ENCODE measurements around the gene TTC17. TPM values are rescaled to one million over a fixed set of nuclear protein-coding genes. Genes with fewer than 3 reads are reported as not detected.
"Not testable (repeated sequence)": the region's sequence is repeated elsewhere in the genome, so short reads cannot be mapped to it uniquely, and the experiment has no call there.

TTC17 gene
- total and polyA plus RNA-seq, 5 experiments from 2014 or later: 43.7 to 119 (median 54.6) TPM

DNA sequence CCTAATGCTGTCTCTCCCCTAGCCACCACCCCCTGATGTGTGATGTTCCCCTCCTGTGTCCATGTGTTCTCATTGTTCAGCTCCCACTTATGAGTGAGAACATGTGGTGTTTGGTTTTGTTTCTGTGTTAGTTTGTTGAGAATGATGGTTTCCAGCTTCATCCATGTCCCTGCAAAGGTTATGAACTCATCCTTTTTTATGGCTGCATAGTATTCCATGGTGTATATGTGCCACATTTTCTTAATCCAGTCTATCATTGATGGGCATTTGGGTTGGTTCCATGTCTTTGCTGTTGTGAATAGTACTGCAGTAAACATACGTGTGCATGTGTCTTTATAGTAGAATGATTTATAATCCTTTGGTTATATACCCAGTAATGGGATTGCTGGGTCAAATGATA, 72.2 kb downstream of the TTC17 start:
- H3K4me1 Mint-ChIP-seq, DNase-seq, ATAC-seq, POLR2A ChIA-PET, H3K27me3 Mint-ChIP-seq, H3K4me3 Mint-ChIP-seq, H3K9me3 Mint-ChIP-seq: not testable (repeated sequence)
- peaks cover 0 to 56% (median 37%) of the 10 kb centered on the region in 3 donors for H3K36me3 Mint-ChIP-seq
- H3K27ac Mint-ChIP-seq: peak overlapping the region in 2 of 10 donors; percentile 53 to 64

DNA sequence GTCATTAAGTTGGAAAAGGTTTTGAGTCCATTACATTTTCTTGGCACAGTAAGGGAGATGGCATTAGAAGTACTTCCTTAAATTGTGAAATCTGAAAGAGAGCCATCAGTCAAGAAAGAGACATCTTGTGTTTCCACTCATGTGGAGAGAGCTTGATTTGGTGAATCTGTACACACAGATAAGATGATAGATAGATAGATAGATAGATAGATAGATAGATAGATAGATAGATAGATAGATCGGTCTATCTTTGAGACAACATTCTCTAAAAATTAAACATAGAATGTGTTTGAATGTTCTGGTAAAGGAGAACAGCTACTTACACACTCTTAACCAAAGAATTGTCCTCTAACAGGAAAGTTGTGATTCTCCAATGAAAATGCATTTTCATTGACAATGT, 76.2 kb downstream of the TTC17 start:
- Mint-ChIP-seq H3K36me3 (peaks cover 16 to 81% (median 51%) of the 10 kb centered on the region in 3 donors), H3K9me3 (no peaks in the 10 kb centered on the region), H3K4me1 (peaks cover 0 to 7% (median 0%) of the 10 kb centered on the region in 4 donors), H3K4me3 (no peak overlapping the region), H3K27me3 (no peaks in the 10 kb centered on the region), H3K27ac (no peak overlapping the region)
- no peak for ATAC-seq
- POLR2A ChIA-PET: no interaction called here
- DNase-seq: no peak

DNA sequence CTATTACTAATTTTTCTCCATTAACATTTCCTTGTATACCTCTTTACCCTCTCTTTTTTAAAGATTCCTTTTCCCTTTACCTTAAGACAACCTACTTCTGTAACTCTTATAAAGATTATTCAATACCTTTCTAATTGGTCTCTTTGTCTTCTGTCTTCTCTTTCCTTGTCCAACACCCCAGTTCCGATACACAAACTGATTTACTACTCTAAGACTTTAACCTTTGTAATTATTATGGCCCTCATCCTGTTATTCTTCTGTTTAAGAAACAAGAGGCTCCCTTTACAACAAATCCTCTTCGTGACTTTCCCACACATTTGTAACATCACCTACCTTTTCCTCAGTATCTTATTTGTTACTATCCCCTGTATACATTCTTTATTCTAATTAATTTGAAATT, 81.8 kb downstream of the TTC17 start:
- DNase-seq (no peak), ATAC-seq (no peak)
- Mint-ChIP-seq H3K9me3 (no peaks in the 10 kb centered on the region), H3K36me3 (peaks cover 34 to 92% (median 57%) of the 10 kb centered on the region in 3 donors), H3K27ac (no peak overlapping the region), H3K4me1 (peaks cover 0 to 7% (median 0%) of the 10 kb centered on the region in 4 donors), H3K4me3 (no peak overlapping the region), H3K27me3 (no peaks in the 10 kb centered on the region)
- POLR2A ChIA-PET: no interaction called here

DNA sequence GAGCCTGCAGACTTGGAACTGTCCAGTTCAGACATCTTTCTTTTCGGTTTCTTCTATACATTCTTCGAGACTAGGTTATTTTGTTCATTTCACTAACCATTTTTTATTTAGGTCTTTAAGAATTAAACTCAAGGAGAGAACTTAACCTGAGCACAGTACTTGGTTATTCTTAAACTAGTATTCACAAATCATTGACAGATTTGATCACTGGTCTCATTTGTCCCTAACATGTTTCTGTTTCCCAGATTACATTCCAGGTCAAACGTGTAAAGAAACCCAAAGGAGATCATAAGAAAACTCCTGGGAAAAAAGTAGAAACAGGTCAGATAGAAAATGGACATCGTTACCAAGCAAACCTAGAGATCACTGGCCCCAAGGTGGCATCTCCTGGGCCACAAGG, 85.1 kb downstream of the TTC17 start:
- ATAC-seq (no peak), DNase-seq (no peak)
- Mint-ChIP-seq H3K9me3 (no peaks in the 10 kb centered on the region), H3K36me3 (peaks cover 39 to 92% (median 66%) of the 10 kb centered on the region in 3 donors), H3K27me3 (no peaks in the 10 kb centered on the region), H3K27ac (no peak overlapping the region), H3K4me3 (no peak overlapping the region), H3K4me1 (peaks cover 0 to 5% (median 1%) of the 10 kb centered on the region in 4 donors)
- POLR2A ChIA-PET: no interaction called here

DNA sequence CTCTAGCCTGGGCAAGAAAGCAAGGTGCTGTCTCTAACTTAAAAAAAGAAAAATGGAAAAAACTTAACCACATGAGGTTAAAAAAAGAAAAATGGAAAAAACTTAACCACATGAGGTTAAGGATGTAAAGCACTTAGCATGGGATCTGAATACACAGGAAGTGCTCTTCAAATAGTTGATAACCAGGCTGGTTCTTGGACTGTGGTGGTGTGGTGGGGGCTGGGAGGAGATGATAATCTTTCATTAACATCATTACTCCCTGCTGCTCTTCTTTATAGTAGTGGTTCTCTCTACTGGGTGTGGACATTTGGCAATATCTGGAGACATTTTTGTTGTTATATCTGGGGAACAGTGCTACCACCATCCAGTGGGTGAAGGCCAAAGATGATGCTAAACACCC, 88.4 kb downstream of the TTC17 start:
- H3K27ac Mint-ChIP-seq: peak overlapping the region in 3 of 10 donors; percentile 17 to 40 (median 21)
- H3K4me1 Mint-ChIP-seq: peaks cover 0 to 7% (median 1%) of the 10 kb centered on the region in 4 donors
- no peaks in the 10 kb centered on the region for H3K27me3 Mint-ChIP-seq
- H3K36me3 Mint-ChIP-seq: peaks cover 49 to 90% (median 73%) of the 10 kb centered on the region in 3 donors
- no peaks in the 10 kb centered on the region for H3K9me3 Mint-ChIP-seq
- DNase-seq (no peak), ATAC-seq (no peak)
- H3K4me3 Mint-ChIP-seq: no peak overlapping the region
- POLR2A ChIA-PET: no interaction called here

DNA sequence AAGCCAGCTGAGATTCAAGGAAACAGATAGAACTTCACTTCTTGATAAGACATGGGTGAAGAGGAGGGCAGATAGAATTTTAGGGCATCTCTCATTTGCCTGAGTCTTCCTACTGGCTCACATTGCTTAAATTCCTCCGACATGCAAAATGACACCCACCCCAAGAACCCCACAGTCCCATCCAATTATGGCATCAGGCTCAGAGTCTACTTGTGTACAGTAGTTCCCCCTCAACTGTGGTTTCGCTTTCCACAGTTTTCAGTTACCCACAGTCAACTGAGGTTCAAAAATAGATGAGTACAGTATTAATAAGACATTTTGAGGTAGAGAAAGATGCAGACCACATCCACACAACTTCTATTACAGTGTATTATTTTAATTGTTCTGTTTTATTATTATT, 99.8 kb downstream of the TTC17 start:
- peak overlapping the region in 1 of 10 donors; percentile 43 for H3K27ac Mint-ChIP-seq
- H3K27me3 Mint-ChIP-seq: no peaks in the 10 kb centered on the region
- H3K4me3 Mint-ChIP-seq: no peak overlapping the region
- H3K36me3 Mint-ChIP-seq: peaks cover 66 to 89% (median 81%) of the 10 kb centered on the region in 3 donors
- H3K4me1 Mint-ChIP-seq: peaks cover 0 to 5% (median 0%) of the 10 kb centered on the region in 4 donors
- no peak for ATAC-seq
- H3K9me3 Mint-ChIP-seq: peaks cover 2 to 26% (median 7%) of the 10 kb centered on the region in 9 donors
- POLR2A ChIA-PET: no interaction called here
- no peak for DNase-seq

DNA sequence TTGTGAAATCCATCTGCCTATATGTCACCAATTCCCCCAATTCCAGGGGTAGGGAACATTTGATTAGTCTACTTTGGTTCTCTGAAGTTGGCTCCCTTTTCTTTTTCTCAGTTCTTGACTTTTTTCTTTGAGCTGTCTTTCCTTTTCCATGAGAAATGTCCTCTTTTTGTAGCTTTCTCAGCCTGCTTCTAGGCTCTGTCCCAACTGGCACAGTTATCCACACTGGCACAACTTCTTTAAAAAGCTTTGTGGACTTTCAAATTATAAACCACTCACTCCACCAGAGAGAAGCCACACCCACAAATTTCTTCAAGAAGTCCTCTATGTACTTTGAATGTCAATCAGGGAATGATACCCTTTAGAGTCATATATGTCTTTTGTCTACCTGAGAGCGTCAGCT, 100.5 kb downstream of the TTC17 start:
- peaks cover 70 to 92% (median 83%) of the 10 kb centered on the region in 3 donors for H3K36me3 Mint-ChIP-seq
- DNase-seq: no peak
- ATAC-seq: no peak
- H3K27ac Mint-ChIP-seq: no peak overlapping the region
- POLR2A ChIA-PET: no interaction called here
- no peak overlapping the region for H3K4me3 Mint-ChIP-seq
- H3K9me3 Mint-ChIP-seq: peaks cover 5 to 32% (median 13%) of the 10 kb centered on the region in 9 donors
- no peaks in the 10 kb centered on the region for H3K27me3 Mint-ChIP-seq
- H3K4me1 Mint-ChIP-seq: peaks cover 0 to 3% (median 0%) of the 10 kb centered on the region in 4 donors

DNA sequence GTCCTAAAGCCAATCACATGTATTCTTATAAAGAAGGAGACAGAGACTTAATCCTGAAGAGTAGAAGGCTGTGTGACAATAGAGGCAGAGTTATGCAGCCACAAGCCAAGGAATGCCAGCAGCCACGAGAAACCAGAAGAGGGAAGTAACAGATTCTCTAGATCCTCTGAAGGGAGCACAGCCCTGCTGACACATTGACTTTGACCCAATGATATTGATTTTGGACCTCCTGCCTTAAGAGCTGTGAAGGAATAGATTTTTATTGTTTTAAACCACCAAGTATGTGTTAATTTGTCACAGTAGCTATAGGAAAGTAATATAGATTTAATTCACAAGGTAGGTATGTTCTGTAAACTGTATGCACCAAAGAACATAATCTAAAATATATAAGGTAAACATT, 103.6 kb downstream of the TTC17 start:
- Mint-ChIP-seq H3K36me3 (peaks cover 72 to 92% (median 86%) of the 10 kb centered on the region in 3 donors), H3K27me3 (no peaks in the 10 kb centered on the region), H3K9me3 (peaks cover 16 to 63% (median 37%) of the 10 kb centered on the region in 9 donors), H3K4me3 (no peak overlapping the region), H3K27ac (no peak overlapping the region), H3K4me1 (peaks cover 0 to 5% (median 0%) of the 10 kb centered on the region in 4 donors)
- DNase-seq (no peak), ATAC-seq (no peak)
- POLR2A ChIA-PET: no interaction called here

DNA sequence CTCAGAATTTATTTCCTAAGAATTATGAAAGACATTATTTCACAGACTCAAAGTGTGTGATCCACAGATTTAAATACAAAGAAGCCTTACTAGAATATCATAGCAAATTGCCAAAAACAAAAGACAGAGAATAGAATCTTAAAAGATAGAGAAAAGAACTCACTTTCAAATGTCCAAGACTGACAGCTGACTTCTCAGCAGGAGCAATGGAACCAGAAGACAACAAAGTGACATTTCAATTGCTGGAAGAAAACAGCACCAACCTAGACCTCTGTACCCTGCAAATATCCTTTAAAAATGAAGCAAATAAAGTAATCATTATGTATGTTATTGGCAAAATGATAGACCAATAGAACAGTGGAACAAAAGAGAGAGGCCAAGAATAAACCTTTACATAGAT, 109.2 kb downstream of the TTC17 start:
- no peak for ATAC-seq
- Mint-ChIP-seq H3K4me1 (peaks cover 0 to 2% (median 0%) of the 10 kb centered on the region in 4 donors), H3K4me3 (no peak overlapping the region), H3K27ac (no peak overlapping the region), H3K36me3 (peaks cover 34 to 54% (median 42%) of the 10 kb centered on the region in 3 donors), H3K27me3 (no peaks in the 10 kb centered on the region), H3K9me3 (peaks cover 14 to 95% (median 40%) of the 10 kb centered on the region in 9 donors)
- no peak for DNase-seq
- POLR2A ChIA-PET: no interaction called here

DNA sequence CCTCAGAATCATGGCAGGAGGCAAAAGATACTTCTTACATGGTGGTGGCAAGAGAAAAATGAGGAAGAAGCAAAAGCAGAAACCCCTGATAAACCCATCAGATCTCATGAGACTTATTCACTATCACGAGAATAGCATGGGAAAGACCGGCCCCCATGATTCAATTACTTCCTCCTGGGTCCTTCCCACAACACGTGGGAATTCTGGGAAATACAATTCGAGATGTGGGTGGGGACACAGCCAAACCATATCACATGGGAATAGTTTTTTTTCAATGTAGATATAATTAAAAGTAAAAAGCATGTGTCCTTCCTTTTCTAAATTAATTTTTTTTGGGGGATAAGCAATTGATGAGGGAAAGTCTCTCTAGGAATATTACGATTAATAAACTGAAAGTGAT, 118.8 kb downstream of the TTC17 start:
- not testable (repeated sequence) for ATAC-seq, H3K4me3 Mint-ChIP-seq
- H3K9me3 Mint-ChIP-seq: peaks cover 16 to 82% (median 45%) of the 10 kb centered on the region in 9 donors

DNA sequence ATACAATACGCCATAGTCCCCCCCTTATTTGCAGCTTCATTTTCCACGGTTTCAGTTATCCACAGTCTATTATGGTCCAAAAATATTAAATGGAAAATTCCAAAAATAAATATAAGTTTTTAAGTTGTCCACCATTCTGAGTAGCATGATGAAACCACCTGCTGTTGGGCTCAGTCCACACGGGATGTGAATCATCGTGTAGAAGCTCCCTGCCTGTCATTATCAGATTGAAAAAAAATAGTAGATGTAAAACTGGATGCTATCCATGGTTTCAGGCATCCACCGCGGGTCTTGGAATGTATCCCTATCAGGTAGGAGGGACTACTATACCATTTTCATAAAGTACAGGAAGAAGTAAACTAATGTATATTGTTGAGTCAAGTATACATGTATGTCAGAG, 127.4 kb downstream of the TTC17 start:
- Mint-ChIP-seq H3K27ac (no peak overlapping the region), H3K4me1 (no peaks in the 10 kb centered on the region), H3K9me3 (peaks cover 4 to 13% (median 8%) of the 10 kb centered on the region in 9 donors), H3K4me3 (no peak overlapping the region), H3K27me3 (no peaks in the 10 kb centered on the region), H3K36me3 (peaks cover 11 to 50% (median 21%) of the 10 kb centered on the region in 3 donors)
- ATAC-seq: no peak
- DNase-seq: no peak
- POLR2A ChIA-PET: no interaction called here

More for the DNA sequence above, 118.8 kb downstream of the TTC17 start:
- H3K27ac Mint-ChIP-seq, H3K4me1 Mint-ChIP-seq, POLR2A ChIA-PET, DNase-seq, H3K27me3 Mint-ChIP-seq: not testable (repeated sequence)
- peaks cover 30 to 48% (median 47%) of the 10 kb centered on the region in 3 donors for H3K36me3 Mint-ChIP-seq

DNA sequence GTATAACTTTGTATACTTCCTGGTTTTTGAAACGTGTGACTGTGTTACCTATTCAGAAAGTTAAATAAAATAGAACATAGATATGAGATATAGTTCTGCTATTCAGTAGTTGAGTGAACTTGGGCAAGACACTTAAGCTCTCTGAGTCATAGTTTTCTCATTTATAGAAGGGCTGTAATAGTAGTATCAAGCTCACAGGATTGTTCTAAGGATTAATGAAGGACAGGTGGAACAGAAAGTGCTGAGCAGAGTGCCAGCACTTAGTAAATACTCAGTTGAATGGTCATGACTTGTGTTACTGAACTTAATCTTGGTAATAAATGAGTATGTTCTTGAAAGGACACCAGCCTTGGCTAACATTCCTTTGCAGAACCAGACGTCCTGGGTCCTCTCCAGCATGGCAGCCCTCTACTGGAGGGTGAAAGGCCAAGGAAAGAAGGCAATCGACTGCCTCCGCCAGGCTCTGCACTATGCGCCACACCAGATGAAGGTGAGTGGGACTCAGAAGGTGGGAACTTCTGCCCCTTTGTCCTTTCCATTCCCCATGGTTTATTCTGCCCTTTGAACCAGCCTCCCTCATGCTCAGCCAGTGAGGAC, 131.2 kb downstream of the TTC17 start:
- Mint-ChIP-seq H3K27ac (no peak overlapping the region), H3K27me3 (no peaks in the 10 kb centered on the region), H3K9me3 (no peaks in the 10 kb centered on the region), H3K4me3 (no peak overlapping the region), H3K4me1 (no peaks in the 10 kb centered on the region), H3K36me3 (peaks cover 0 to 65% (median 27%) of the 10 kb centered on the region in 3 donors)
- ATAC-seq (no peak), DNase-seq (no peak)
- POLR2A ChIA-PET: no interaction called here

DNA sequence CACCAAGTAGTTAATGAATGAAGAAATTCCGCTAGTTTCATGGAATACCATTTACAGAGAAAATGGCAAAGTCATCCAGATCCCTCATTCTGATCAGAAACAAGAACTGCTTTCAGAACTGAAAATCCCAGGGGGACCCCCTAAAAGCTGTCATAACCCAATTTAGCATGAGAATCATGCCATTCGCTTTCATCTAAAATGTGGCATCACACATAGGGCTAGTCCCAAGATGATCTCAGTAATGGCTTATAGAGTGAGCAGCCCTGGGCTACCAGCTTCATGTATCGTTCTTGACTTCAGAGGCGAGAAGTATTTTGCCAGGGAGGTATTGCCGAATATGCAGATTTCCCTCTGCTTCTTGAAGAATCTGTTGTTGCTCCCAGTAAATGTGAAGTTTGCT, 134.0 kb downstream of the TTC17 start:
- H3K4me1 Mint-ChIP-seq: no peaks in the 10 kb centered on the region
- no peak overlapping the region for H3K27ac Mint-ChIP-seq
- no peak overlapping the region for H3K4me3 Mint-ChIP-seq
- no peaks in the 10 kb centered on the region for H3K27me3 Mint-ChIP-seq
- DNase-seq (no peak), ATAC-seq (no peak)
- peaks cover 0 to 62% (median 34%) of the 10 kb centered on the region in 3 donors for H3K36me3 Mint-ChIP-seq
- POLR2A ChIA-PET: no interaction called here
- no peaks in the 10 kb centered on the region for H3K9me3 Mint-ChIP-seq

DNA sequence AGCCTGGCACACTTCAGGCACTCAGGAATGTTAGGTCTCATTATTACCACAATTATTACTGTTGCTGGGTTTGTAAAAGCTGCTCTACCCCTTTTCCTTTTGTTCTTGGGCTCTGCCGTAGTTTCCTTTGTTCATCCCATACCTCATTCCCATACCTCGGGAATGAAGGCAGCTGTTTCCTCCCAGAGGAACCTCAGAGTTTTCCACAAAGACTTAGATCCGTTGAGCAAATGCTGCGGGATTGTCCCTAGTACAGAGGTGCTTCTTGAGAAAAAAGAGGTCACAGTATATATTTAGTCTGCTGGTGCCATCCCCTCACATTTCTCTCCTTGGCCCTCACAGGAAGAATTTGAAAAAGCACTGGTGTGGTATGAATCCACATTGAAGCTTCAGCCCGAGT, 134.7 kb downstream of the TTC17 start:
- H3K27me3 Mint-ChIP-seq: no peaks in the 10 kb centered on the region
- H3K27ac Mint-ChIP-seq: peak overlapping the region in 1 of 10 donors; percentile 2
- POLR2A ChIA-PET: no interaction called here
- peaks cover 0 to 60% (median 34%) of the 10 kb centered on the region in 3 donors for H3K36me3 Mint-ChIP-seq
- ATAC-seq: no peak
- DNase-seq: no peak
- H3K9me3 Mint-ChIP-seq: no peaks in the 10 kb centered on the region
- no peaks in the 10 kb centered on the region for H3K4me1 Mint-ChIP-seq
- no peak overlapping the region for H3K4me3 Mint-ChIP-seq

Measured in naive thymus-derived CD8-positive, alpha-beta T cell (primary cell).